NCI-H1105 treated with DMSO at 0.1 percent for 48 hours (cell line): Measurements from ENCODE around the gene PKHD1.
"Not testable (repeated sequence)": the region's sequence is repeated elsewhere in the genome, so short reads cannot be mapped to it uniquely, and the experiment has no call there.

Source experiments
- DNase-seq: peaks from one replicate; lab custom pipeline; 2025; lab: John Stamatoyannopoulos, UW

Gene PKHD1

DNA sequence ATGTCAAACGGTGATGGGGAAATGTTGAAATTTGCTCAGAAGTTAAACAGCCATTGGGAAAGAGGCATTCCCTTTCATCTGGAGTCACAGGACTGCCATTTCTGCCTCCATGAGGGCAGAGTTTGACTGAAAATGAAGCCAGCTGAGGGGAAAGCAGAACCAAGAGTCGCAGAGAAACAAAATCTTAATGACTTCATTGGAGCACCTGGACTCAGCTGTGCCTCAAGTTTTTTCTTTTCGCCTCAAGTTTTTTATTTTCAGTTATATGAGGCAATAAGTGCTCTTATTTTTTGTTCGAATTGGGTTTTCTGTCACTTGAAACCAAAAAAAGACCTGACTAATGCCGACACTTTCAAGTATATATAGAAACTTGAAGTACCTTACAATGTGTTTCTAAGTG is 161.3 kb downstream of the PKHD1 start:
- no peak for DNase-seq

DNA sequence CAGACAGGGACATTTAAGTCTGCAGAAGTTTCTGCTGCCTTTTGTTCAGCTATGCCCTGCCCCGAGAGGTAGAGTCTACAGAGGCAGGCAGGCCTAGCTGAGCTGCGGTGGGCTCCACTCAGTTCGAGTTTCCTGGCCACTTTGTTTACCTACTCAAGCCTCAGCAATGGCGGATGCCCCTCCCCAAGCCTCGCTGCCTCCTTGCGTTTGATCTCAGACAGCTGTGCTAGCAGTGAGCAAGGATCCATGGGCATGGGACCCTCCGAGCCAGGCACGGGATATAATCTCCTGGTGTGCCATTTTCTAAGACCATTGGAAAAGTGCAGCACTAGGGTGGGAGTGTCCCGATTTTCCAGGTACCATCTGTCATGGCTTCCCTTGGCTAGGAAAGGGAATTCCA is 164.9 kb downstream of the PKHD1 start:
- not testable (repeated sequence) for DNase-seq

DNA sequence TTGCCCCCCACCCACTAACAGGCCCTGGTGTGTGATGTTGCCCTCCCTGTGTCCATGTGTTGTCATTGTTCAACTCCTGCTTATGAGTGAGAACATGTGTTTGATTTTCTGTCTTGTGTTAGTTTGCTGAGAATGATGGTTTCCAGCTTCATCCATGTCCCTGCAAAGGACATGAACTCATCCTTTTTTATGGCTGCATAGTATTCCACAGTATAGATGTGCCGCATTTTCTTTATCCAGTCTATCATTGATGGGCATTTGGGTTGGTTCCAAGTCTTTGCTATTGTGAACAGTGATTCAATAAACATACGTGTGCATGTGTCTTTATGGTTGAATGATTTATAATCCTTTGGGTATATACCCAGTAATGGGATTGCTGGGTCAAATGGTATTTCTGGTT is 169.1 kb downstream of the PKHD1 start:
- not testable (repeated sequence) for DNase-seq

DNA sequence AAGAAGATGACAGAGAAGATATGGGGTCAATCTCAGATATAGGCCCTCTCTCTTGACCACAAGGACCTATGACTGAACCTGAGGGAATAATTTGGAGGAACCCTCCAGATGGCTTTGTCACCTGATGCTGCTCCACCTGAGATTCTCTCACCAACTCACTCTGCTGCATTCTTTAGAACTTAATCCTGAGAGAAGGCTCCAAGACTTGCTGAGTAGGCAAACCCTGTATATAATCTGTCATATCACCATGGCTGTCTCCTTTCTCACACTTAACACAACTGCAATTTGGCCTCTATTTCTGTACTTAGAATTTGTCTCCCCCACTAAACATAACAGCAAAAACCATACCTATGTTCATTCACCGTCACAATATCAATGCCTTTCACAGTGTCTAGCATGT is 172.3 kb downstream of the PKHD1 start:
- DNase-seq = no peak

DNA sequence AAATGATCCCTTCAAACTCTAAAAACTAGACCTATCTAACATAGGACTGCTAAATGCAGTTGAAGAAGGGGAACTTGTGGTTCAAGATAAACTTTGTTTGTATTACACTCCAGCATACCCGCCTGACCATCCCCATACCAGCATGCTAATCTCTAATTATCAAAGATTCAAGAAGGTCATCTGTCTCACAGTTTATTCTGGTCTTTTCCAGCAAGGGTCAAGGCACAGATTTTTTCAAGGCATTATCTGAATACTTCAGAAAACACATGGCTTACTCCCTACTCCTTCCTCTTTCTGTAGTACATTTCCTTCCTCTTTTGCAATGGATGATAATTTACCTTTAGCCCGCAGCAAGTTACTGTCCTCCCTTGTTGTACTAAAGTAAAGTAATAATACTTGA is 174.1 kb downstream of the PKHD1 start:
- no peak for DNase-seq

DNA sequence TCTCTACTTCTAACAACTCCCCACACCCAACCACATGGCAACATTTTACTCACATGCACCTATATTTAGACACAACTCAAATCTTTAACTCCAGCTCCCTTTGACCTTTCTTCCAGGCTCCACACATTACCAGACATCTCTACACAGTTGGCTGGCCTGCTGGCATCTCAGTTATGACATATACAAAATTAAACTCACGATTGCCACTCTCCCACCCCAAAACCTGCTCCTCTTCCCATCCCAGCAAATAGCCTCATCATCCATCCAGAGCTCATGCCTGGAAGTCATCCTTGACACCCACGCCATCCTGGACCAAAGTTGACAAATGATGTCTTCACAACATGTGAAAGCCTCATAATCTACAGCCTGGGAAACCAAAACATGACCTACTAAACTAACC is 176.6 kb downstream of the PKHD1 start:
- no peak for DNase-seq

DNA sequence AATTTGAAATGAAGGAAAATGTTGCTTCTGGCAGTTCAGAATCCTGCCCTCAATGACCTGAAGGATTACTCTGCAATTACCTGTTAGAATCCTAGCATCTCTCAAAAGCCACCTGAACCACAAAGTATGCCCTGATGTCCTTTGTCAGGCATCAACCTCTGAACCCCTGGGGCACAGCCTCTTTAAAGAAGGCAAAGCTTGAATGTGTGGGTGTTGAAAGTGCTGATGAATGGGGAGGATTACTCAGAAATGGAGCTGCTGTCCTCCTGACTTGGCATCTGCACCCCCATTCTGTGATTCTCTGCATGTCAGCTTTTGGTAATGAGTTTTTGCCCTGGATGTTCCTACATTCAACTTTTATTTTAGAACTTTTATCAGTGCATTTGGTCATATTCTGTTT is 179.2 kb downstream of the PKHD1 start:
- DNase-seq = no peak

DNA sequence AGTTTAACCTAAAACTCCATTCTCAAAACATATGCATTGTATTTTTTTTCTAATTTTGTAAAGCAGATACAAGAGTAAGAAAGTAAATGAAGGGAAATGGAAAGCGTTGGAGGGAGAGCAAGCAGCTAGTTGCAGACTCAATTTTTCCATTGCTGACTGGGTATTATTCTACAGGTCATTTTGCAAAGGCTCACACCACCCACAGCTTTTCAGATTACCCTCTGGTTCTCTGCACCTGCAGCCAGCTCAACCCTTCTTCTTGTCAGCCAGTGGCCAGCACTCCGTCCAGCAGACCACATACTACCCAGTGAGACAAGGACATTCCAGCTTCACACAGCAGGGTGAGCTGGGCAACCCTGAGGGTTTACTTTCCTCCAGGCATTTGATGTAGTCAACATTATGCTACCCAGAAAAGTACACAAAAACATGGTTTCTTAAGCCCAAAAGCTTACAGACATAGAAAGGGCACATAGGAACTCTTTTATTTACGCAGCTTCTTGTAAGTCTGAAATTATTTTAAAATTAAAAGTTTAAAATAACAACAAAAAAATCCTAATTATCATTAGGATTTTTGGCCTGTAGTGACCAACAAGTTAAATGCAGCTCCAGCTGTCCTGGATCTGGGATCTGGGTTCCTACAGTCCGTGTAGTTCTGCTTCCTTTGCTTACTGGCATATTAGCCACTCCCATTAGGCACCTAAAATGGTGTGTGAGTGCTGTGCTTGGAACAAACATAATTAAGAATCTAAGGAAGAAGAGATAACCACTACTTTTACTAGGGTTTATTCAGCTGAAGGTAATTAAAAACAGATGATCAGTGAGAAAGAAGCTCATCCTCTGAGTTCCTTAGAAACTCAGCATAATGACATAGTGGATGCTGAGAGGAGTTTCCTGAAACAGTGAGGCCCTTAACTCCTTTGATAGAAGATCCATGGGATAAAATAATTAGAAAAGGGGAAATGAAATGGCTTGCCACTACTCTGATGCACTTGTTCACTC is 185.3 kb downstream of the PKHD1 start:
- no peak for DNase-seq

DNA sequence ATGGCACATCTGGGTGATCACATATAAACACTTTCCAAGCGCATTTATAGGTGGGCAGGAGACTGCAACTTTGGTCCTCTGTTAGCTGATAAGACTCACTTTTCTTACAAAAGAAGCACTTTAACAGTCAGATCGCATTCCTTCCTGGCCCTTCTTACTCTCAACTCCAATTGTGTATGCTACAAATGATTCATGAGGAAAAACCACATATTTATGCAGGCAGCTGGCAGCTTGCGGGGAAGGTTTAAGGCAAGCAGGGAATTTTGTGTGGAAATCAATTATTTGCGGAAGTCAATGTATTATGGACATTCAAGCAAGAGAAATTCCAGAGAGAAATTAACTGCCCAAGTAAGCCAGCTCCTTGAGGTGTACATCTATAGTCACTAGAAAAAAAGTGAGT is 194.0 kb downstream of the PKHD1 start:
- DNase-seq = no peak

DNA sequence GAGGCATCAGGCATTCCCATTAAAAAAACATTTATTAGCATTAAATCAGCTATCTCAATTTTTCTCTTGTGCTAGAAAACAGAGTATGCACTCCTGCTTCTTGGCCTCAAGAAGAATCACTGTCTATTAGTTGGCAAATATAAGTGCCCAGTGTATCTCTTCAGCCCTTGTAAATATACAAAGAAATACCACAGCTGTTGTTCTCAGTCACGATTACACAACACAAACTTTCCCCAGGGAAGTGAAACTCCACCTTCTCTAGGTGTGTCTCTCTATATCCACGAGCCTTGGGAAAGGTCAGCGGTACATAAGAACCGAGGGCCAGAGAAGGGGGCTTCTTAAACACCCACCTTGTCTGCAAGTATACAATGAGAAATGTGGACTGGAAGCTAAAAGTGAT is 194.7 kb downstream of the PKHD1 start:
- DNase-seq = no peak

DNA sequence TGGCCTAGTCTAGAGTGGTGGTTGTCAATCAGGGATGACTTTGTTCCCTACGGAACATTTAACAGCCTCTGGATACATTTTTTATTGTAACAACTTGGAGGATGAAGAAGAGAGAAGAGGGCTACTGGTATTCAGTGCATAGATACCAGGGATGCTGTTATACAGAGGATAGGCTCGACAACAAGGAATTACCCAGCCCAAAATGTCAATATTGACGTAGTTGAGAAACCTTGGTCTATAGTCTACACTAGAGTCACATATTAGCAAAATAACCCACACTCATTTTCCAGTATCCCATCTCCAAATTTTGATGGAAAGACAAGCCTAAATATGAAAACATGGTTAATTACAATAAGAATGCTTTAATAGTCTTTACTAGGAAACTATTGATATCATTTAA is 195.1 kb downstream of the PKHD1 start:
- DNase-seq = no peak

DNA sequence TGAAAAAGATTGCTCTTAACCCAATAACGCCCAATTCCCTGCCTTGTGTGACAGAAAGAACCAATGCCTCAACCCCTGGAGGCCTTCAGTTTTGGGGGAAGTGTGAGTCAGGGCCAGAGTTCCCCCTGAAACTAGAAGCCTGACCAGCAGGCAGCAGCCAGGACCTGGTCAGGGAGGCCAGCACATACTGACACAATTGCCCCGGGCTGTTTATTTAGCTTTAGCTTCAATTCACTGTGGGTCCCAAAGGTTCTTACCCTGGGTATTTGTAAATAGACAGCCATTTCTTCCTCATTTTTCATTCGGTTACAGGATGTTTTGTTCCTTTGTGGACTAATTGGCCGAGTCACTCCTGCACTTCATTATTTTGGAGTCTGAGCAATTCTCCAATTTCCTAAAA is 195.6 kb downstream of the PKHD1 start:
- DNase-seq = no peak

DNA sequence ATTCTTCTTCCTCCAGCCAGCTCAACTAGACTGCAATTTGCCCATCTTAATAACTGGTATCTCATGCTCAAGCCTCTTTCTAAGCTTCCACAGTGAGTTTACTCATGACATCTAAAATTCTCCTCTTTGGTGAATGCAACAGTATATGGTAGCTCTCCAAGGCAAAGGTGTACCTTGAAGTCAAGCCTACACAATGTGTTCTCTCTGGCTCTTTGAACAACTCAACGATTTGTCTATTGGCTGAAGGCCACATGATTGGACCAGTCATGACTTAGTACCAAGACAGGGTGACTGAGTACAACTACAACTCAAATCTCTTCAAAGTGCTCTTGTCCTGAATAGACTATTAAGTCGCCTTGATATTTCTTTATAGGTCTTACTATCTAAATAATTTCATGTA is 199.6 kb downstream of the PKHD1 start:
- DNase-seq = no peak

DNA sequence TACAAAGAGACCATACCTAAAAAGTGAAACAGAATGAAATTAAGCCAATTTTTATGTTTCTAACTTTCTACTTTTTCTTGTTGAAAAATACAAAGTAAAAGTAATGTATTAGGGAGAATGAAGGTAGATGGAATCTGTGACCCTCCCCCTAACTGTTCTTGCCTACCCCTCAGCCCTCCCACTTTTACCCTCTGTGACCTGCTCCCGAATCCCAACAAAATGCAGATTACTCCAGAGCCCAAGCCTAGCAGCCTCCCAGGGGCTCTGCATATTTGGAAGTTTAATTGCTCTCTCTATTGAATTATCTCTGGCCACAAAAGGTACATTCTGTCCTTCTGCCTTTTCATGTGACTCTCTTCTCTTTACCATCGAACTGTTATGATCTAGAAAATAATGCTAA is 201.5 kb downstream of the PKHD1 start:
- no peak for DNase-seq

DNA sequence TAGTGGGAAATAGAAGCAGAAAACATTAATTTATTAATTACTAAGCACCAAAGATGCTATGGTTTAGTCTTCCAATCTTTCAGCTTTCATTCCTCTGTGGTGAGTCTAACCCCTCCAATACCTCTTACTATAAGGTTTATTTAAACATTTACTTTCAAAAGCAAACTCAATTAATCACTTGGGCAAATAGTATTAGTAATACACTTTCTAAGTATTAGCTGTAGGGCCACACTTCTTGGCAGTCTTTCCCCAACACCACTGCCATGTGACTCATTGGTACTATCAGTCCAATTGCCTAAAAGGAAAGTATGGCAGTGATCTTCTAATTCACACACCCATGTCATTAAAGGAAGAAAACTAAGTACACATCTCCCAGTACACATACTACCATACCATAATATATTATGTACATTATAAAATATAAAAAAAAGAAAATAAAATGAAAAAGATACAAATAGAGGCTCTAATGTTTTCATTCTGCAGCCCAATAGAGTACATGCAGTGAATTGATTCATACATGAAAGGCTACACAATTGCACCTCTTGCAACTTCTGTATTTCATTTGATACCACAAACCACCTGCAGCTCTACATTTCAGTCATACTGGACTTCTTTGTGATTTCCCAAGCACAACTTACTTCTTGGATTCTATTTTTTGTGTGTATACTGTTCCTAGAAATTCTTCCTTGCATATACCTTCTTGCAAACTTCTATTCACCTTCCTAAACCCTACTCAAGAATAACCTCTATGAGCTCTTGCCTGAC is 218.6 kb downstream of the PKHD1 start:
- no peak for DNase-seq

DNA sequence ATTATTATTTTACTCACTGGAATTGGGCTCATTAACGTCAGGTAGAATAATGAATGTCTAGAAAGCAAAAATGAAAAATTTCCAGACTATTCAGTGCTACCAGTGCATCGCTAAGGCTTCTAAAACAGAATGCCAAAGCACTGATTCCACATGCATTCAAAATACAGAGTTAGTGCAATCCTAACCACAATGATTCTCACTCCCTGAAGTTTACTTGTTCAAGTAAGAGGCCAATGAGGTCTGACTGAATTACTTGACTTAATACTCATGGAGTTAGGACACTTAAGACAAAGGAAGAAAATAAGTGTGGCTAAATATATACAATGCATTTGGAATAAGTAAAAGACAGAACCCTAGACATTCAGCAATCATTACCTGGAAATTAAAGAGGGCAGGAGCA is 220.5 kb downstream of the PKHD1 start:
- no peak for DNase-seq

DNA sequence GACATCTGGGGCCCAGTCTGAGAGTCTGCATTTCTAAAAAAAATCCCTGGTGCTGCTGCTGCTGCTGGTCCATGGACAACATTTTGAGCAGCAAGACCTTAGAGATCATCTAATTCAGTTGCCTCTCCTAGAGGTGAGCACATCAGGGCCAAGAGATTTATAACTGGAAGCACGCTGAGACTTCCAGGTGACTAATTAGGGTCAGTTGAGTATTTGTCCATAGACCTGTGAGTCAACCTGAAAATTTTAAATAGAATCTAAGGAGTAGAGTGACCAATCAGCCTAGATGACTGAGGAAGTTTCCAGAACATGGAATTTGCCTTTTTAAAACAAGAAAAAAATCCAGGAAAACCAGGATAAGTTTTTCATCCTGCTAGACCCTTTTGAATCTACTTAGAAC is 221.4 kb downstream of the PKHD1 start:
- DNase-seq = no peak

DNA sequence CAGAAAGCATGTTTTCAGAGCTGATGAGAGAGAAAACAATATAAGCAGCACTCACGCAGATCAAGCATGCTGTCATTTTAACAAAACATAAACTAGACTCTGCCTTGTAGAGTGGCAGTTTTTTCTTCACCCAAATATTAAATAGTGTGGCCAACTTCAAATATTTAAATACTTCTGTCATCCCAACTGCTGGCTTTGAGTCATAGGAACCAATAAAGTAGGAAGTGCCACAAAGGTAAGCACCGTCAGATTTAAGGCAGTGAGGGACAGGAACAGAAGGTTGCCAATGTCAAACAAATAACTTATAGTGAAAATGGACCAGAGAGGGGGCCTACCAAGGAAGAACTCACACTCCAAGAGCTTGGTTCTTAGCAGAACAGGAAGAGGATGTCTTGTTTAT is 222.2 kb downstream of the PKHD1 start:
- DNase-seq = no peak

DNA sequence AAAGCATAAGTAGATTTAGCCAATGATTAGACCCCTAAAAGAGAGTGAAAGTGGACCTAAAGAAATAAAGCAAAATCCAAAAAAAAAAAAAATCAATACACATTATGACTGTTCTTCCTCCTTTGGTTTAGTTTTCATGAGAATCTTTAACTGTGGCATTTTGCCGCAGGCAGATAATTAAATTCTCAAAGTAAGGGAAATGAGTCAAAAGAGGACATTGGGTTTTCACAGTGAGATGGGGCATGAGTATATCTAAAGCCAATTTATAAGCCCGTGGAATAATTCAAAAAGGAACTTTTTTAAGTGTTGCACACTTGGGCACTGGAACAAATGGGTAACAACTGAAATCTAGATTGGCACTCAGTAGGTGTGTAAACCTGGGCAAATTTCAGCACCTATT is 230.3 kb downstream of the PKHD1 start:
- DNase-seq = no peak

DNA sequence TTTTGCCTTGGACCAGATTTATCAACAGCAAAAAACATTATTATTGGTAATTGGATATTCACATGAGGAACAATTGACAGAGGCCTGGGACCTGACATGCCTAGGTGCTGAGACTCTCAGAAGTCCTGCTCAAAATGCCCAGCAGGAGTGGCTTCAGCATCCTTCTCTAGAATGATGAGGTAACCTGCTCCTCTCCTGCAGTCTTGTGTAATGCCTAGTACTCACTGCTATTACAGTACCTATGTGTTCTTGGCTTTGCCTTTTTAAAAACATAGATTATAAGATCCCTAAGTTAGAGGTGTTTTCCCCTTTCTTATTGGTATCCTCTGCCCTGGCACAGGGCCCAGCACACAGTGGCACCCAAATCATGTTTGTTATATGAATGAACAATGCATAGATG is 230.9 kb downstream of the PKHD1 start:
- no peak for DNase-seq

DNA sequence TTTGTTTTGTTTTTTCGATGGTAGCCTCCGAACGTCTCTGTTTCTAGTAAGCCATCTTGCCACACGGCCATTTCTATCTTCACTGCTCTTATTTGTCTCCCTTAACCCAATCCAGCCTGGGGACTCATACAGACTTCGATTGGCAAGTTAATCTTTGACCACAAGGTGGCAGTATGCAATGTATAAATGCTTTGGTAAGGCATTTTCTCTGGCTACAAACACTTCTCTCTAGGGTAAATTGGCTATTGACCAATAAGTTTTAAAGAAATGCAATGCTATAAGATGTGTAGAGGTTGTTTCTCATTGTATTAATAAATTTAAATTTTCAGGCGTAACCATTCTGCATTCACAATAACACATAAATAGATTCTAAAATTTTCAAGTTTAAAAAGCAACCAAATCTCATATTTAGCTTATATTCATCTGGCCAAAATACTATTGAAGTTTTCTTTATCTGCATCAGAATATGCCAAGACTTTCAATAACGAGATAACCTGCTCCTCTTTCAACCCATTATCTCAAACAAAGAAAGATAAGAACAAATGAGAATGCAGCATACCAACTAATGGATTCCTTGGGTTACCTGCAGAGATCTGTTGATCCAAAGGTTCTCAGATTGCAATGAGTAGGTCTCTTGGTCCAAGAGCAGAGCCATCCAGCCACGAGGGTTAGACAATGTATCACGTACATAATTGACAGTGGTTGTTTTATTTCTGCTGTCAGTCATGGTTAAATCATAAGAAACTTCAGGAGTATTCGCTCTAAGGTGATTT is 231.9 kb downstream of the PKHD1 start:
- DNase-seq = peak; percentile 73

DNA sequence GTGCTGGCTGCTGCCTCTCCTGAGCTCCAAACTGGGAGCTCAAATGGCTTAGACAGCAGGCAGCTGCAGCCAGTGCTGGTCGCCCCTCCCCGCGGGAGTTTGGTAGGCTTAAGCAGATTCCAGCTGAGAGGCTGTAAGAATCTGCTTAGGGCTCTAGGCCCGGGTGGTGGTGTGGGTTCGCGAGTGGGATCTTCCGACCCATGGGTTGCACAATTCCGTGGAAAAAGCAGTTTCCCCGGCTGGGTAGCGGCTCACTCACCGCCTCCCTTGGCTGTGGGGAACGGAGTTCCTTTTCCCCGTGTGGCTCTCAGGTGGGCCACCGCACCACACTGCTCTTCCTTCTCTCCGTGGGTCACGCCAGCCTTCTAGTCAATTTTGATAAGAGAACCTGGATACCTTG is 232.5 kb downstream of the PKHD1 start:
- no peak for DNase-seq

DNA sequence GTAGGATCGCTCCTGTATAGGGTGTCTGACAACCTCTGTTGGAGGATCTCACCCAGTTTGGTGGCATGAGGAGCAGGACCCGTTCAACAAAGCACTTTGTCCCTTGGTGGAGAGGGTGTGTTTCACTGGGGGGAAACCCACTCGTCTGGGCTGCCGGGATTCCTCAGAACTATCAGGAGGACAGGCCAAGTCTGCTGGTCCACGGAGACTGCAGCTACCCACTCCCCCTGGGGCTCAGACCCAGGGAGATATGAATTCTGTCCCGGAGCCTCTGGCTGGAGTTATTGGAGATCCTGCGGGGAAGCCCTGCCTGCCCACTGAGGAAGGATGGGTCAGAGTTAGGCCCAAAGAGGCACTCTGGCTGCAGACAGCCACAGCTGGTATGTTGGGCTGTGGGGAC is 233.1 kb downstream of the PKHD1 start:
- DNase-seq = no peak
